Stimulated activated CD8-positive, alpha-beta memory T cell treated with anti-CD3 and anti-CD28 coated beads, Interleukin-7, amount 100 ng/mL, for 24 hours (primary cell): ENCODE results near the gene VPS26A.
"Not testable (repeated sequence)": the region's sequence is repeated elsewhere in the genome, so short reads cannot be mapped to it uniquely, and the experiment has no call there.

Source experiments
- DNase-seq: peaks from one replicate; pipeline ENCODE4 v3.0.0-alpha.2; 2020; ENCODE audit warnings: low read depth

VPS26A gene

GRCh38 chr10:69103784-69104183 lies 20.2 kb upstream of the VPS26A start:
- no peak for DNase-seq

DNA sequence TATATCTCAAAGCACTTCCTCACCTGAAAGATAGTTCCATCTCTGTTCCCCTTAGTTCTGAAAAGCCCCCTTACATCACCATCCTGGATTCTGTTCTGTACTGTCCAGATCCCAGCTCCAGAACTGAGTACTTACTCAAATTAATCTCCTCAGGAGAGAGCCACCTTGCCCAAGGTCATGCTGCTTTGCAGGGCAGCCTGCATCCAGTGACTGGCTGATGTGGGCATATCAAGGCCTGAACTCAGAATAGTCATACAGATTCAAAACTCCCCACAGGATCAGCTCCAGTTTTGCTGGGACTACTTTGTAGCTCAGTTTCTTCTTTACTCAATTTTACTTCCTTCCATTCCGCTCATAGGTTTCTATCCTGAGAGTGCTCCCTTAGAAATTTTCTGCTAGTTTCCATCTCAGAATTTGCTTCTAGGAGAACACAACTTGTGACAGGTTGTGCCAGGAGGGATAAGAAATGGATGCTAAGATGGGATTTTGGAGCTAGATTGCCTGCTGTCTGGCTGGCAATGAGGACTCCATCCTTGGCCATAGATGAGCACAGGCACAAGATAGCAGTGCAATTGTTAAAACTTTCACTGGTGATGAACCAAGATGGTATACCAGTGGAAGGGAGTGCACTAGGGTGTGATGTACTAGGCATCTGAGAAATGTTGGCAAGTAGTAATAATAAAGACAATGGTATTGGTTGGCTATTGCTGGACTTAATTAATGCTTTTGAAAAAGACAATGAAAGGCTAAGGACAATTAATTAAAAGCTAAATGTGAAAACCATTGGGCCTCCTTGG lies 18.8 kb upstream of the VPS26A start:
- DNase-seq = no peak

DNA sequence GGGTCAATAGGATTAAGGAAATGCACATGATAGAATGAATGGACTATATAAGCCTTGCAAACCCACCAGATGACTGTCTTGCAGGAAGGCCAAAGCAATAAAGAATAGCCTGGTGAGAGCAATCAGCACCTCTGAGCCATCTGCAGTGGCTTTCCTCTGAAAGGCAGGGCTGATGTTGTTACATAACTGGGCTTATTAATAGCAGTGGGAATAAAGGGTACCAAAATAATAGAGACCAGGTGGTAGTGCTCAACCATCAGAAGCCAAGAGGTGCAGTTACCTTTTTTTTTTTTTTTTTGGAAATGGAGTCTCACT lies 16.8 kb upstream of the VPS26A start:
- DNase-seq = no peak

DNA sequence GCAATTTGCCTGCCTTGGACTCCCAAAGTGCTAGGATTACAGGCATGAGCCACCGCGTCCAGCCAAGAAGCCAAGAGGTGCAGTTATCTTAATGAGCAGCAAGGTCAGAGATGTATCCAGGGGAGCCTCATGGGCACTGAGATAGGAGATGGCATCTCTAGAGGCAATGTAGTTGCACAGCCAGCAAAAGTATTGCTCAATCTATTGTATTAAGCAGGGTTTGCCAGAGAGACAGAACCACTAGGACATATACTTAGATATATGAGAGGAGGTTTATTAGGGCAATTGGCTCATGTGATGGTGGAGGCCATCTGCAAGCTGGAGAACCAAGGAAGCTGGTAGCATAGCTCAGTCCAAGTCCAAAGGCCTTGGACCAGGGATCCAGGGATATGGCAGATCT lies 16.3 kb upstream of the VPS26A start:
- no peak for DNase-seq

GRCh38 chr10:69119896-69120295 lies 4.1 kb upstream of the VPS26A start:
- DNase-seq = no peak

- no peak for DNase-seq
Observed at GRCh38 chr10:69123306-69123746, 652 bp upstream of the VPS26A start.

- DNase-seq = no peak
Observed at GRCh38 chr10:69124563-69125268, 738 bp downstream of the VPS26A start.

- DNase-seq = no peak
Observed at GRCh38 chr10:69125554-69125953, 1.6 kb downstream of the VPS26A start.

GRCh38 chr10:69130251-69130650 lies 6.3 kb downstream of the VPS26A start:
- no peak for DNase-seq

GRCh38 chr10:69139961-69140360 lies 16.0 kb downstream of the VPS26A start:
- DNase-seq = no peak

- DNase-seq = no peak
Observed at GRCh38 chr10:69141304-69141703, 17.3 kb downstream of the VPS26A start.

DNA sequence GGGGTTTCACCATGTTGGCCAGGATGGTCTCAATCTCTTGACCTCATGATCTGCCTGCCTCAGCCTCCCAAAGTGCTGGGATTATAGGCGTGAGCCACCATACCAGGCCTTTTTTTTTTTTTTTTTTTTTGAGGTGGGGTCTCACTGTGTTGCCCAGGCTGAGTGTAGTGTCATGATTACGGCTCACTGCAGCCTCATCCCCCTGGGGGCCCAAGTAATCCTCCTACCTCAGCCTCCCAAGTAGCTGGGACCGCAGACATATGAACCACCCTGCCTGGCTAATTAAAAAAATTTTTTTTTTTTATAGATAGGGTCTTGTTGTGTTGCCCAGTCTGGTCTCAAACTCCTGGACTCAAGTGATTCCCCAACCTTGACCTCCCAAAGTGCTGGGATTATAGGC lies 18.1 kb downstream of the VPS26A start:
- DNase-seq = not testable (repeated sequence)

DNA sequence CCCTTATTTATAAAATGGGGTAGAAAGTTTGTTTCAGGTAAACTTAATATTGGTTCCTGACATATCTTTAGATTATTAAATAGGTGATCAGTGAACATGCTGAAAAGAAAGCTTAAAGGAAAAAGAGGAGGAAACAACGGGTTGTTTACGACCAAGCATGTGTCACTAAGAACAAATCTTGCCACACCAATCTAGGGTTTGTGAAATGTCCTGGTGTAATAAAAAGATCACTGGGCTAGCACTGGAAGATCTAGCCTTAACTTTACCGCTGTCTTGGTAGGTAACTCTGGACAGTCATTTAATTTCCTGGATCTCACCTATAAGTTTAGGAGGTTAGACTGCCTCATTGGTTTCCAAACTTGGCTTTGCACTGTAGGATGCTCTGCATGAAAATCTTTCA lies 19.0 kb downstream of the VPS26A start:
- DNase-seq = no peak

- DNase-seq = no peak
Observed at GRCh38 chr10:69145329-69145728, 21.4 kb downstream of the VPS26A start.

GRCh38 chr10:69145864-69146263 lies 21.9 kb downstream of the VPS26A start:
- no peak for DNase-seq

GRCh38 chr10:69146759-69147158 lies 22.8 kb downstream of the VPS26A start:
- no peak for DNase-seq

DNA sequence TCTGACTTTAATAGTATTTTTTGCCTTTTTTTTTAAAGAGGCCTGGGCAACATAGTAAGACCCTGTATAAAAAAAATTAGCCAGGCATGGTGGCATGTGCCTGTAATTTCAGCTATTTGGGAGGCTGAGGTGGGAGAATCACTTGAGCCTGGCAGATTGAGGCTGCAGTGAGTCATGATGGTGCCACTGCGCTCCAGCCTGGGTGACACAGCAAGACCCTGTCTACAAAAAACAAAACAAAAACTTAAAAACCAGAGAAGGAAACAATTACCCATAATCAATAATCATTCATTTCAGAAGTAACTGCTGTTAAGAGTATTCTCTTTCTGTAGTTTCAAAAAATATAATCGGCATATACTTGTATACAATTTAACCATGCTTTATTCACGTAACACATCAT lies 28.0 kb downstream of the VPS26A start:
- DNase-seq = no peak

GRCh38 chr10:69153227-69153626 lies 29.2 kb downstream of the VPS26A start:
- no peak for DNase-seq

DNA sequence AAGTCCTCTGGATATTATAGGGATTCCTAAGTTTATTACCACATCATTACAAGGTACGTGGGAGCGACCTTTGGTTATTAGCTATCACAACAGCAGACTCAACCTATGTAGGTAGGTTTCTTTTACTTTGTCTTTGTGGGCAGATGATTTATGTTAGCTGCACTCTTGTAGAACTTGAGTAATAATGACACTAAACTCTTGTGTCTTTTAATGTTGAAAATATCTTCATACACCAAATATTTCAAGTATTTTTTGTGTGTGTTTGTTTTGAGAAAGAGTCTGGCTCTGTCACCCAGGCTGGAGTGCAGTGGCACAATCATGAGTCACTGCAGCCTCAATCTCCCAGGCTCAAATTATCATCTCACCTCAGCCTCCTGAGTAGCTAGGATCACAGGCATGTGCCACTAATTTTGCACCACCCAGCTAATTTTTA lies 36.8 kb downstream of the VPS26A start:
- DNase-seq = no peak

- DNase-seq = no peak
Observed at GRCh38 chr10:69168493-69168892, 44.5 kb downstream of the VPS26A start.

DNA sequence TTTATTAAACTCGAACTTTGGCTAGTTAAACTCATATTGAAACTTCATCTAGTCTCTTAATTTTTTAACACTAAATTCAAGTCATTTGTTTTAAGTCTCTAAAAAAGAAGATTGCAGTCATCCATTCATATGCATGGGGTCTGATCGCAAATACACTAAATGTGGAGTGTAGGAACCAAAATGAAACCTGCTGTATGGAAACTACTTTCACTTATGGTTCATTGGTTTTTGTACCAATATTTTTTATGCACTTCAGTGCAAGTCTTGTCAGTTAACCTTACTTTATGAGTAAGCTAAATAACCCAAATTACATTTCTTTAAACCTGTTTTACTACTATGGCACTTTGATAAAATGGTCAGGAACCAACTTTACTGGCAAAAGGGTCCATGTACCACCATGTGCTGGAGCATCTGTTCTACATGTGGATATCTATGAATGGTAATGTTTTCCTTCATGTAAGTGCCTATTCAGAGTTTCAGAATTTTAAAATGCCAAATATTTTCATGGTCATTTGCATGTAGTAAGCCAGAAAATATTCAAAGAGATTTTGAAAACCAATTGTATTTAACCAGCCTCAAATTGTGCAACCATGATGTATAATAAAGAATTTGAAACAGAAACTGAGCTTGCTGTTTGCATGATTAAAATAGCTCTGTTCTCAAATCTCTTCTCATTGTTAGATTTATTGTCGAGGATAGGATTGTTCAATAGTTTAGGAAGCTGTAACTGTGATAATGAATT lies 48.4 kb downstream of the VPS26A start:
- DNase-seq = no peak

DNA sequence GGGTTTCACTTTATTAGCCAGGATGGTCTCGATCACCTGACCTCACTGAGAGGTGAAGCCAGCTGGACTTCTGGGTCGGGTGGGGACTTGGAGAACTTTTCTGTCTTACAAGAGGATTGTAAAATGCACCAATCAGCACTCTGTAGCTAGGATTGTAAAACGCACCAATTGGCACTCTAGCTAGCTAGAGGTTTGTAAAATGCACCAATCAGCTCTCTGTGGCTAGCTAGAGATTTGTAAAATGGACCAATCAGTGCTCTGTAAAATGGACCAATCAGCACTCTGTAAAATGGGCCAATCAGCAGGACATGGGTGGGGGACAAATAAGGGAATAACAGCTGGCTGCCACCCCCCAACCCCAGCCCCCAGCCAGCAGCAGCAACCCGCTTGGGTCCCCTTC lies 51.3 kb downstream of the VPS26A start:
- not testable (repeated sequence) for DNase-seq

DNA sequence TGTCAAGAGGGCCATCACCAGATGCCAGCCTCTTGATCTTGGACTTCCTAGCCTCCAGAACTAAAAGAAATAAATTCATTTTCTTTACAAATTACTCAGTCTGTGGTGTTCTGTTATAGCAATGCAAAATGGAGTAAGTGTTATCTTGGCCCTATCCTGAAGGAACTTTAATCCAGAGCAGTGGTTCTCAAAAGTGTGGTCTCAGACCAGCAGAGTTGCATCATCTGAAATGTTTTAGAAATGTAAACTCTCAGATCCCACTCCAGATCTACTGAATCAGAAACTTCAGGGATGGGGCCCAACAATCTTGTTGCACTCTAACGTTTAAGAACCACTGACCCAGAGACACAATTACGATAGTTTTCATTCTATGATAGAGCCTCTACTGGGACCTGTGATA lies 52.8 kb downstream of the VPS26A start:
- DNase-seq = no peak
